C4-2B (cell line): ENCODE measurements around the gene ZNRF4.

Experiments used
- ZFX ChIP-seq: fragments of 450-650 bp; IDR thresholded peaks from 2 replicates; pipeline ENCODE4 v1.6.1; 2017
- TF ChIP-seq, protein P1 (sequence below): fragments of 450-650 bp; conservative IDR thresholded peaks from 2 replicates; pipeline ENCODE4 v1.5.1; 2017; ENCODE audit warnings: mild to moderate bottlenecking

DNA sequence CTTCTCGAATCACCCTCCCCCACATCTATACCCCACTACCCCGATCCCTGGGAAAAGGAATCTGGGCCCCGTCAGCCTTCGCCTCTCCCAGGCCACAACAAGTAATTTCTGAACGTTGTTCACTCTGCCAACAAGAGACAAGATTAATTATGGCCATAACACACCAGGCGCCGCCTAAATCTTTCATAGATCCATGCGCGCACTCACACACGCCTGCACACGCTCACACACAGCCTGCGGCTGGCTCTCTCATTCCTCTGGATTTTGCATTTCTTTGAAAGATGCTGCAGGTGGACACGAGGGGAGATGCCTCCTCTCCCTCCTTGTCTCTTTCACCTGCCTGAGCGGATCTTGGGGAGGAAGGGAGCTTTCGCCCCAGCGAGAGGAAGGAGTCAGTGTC is 17.1 kb downstream of the ZNRF4 start:
- TF ChIP-seq, protein P1, sequence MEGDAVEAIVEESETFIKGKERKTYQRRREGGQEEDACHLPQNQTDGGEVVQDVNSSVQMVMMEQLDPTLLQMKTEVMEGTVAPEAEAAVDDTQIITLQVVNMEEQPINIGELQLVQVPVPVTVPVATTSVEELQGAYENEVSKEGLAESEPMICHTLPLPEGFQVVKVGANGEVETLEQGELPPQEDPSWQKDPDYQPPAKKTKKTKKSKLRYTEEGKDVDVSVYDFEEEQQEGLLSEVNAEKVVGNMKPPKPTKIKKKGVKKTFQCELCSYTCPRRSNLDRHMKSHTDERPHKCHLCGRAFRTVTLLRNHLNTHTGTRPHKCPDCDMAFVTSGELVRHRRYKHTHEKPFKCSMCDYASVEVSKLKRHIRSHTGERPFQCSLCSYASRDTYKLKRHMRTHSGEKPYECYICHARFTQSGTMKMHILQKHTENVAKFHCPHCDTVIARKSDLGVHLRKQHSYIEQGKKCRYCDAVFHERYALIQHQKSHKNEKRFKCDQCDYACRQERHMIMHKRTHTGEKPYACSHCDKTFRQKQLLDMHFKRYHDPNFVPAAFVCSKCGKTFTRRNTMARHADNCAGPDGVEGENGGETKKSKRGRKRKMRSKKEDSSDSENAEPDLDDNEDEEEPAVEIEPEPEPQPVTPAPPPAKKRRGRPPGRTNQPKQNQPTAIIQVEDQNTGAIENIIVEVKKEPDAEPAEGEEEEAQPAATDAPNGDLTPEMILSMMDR: no peak
- no peak for TF ChIP-seq ZFX
